Prostate gland (tissue), 2 donors: ENCODE results near the gene KRTAP5-9. TPM values are rescaled to one million over a fixed set of nuclear protein-coding genes. Genes with fewer than 3 reads are reported as not detected.
"Not testable (repeated sequence)": the region's sequence is repeated elsewhere in the genome, so short reads cannot be mapped to it uniquely, and the experiment has no call there.

Experiments
- DNase-seq: peaks from one replicate; pipeline ENCODE4 v3.0.0-alpha.2; 2019; ENCODE audit warnings: low spot score
- H3K27ac ChIP-seq, 2 donors: fragments of 200-600 bp; sonication (generic); 2 replicates each; pipeline ENCODE4 v1.5.1; 2017 to 2019
- H3K27me3 ChIP-seq: fragments of 200-600 bp; sonication (generic); replicated peaks from 2 replicates; pipeline ENCODE4 v1.5.1; 2019; ENCODE audit not compliant: insufficient read depth
- H3K36me3 ChIP-seq, 2 donors: fragments of 200-600 bp; sonication (generic); 1 replicate in 1 of 2; 2 replicates in 1 of 2; pipeline versions ENCODE4 v1.5.1 to v1.8.1; 2017 to 2019
- H3K4me1 ChIP-seq: fragments of 200-600 bp; sonication (generic); replicated peaks from 2 replicates; pipeline ENCODE4 v1.5.1; 2019
- H3K4me3 ChIP-seq, 2 donors: fragments of 200-600 bp; sonication (generic); 2 replicates each; pipeline ENCODE4 v1.5.1; 2017 to 2019
- H3K9me3 ChIP-seq: fragments of 200-600 bp; sonication (generic); 2 replicates; pipeline ENCODE4 v1.5.1; 2017
- CTCF ChIP-seq, 4 experiments: fragments of 200-600 bp in 2 of 4; fragments of 450-650 bp in 2 of 4; sonication (generic) in 2 of 4; IDR thresholded peaks; 1 replicate in 3 of 4; 2 replicates in 1 of 4; pipeline ENCODE4 v1.5.1; 2016 to 2019; ENCODE audit warnings: antibody characterized with exemption in 4 of 4, mild to moderate bottlenecking in 2 of 4, moderate library complexity in 2 of 4
- POLR2A ChIP-seq: fragments of 450-650 bp; IDR thresholded peaks from one replicate; pipeline ENCODE4 v1.6.1; 2016; ENCODE audit warnings: antibody characterized with exemption, mild to moderate bottlenecking
- POLR2AphosphoS5 ChIP-seq: sonication (generic); formaldehyde crosslinking; IDR thresholded peaks from one replicate; pipeline ENCODE4 v1.6.1; 2017; ENCODE audit warnings: antibody characterized with exemption
- WGBS: methylation state at CpG from one replicate; pipeline ENCODE4 v1.1.5; 2018; 5-methylcytosine and 5-hydroxymethylcytosine counted together
- intact Hi-C: fragments of 100-400 bp; cut with DNase I; formaldehyde crosslinking; loops from one replicate; pipeline ENCODE4 v1.14.2; 2022
- total RNA-seq, 2 donors: library from RNA; depleted of rRNA; stranded (reverse); fragments of >200 nt; gene quantifications; one replicate each; pipeline ENCODE4 v1.1.0, GENCODE V29; 2016

The KRTAP5-9 gene
- total RNA-seq, 2 donors from 2014 or later = 2.2 TPM; not detected in 1

GRCh38 chr11:71538666-71538990, 9.6 kb upstream of the KRTAP5-9 start:
- intact Hi-C loops = no loop called here
- H3K9me3 ChIP-seq = no peaks in the 10 kb centered on the region
- WGBS = 87% methylated on average over 4 of the region's 4 CpGs
- no peaks in the 10 kb centered on the region for H3K27me3 ChIP-seq
- H3K27ac ChIP-seq = no peak overlapping the region
- TF ChIP-seq POLR2AphosphoS5 = no peak
- no peak for TF ChIP-seq POLR2A
- no peak for TF ChIP-seq CTCF (IDR thresholded peaks at IDR 0.05)
- no peak for DNase-seq
- no peak overlapping the region for H3K4me3 ChIP-seq
- no peaks in the 10 kb centered on the region for H3K36me3 ChIP-seq
- H3K4me1 ChIP-seq = no peaks in the 10 kb centered on the region

GRCh38 chr11:71539017-71539416, 9.2 kb upstream of the KRTAP5-9 start:
- H3K9me3 ChIP-seq = no peaks in the 10 kb centered on the region
- 86% methylated on average over 11 of the region's 11 CpGs for WGBS
- no peak overlapping the region for H3K4me3 ChIP-seq
- no peak overlapping the region for H3K27ac ChIP-seq
- intact Hi-C loops = no loop called here
- H3K4me1 ChIP-seq = no peaks in the 10 kb centered on the region
- no peaks in the 10 kb centered on the region for H3K27me3 ChIP-seq
- TF ChIP-seq POLR2AphosphoS5 (no peak), CTCF (IDR thresholded peaks at IDR 0.05) (no peak), POLR2A (no peak)
- no peaks in the 10 kb centered on the region for H3K36me3 ChIP-seq
- no peak for DNase-seq

GRCh38 chr11:71539971-71540370, 8.2 kb upstream of the KRTAP5-9 start:
- H3K27me3 ChIP-seq, DNase-seq, H3K27ac ChIP-seq, H3K4me3 ChIP-seq, intact Hi-C loops, H3K9me3 ChIP-seq, H3K4me1 ChIP-seq, H3K36me3 ChIP-seq: not testable (repeated sequence)
- WGBS = 97% methylated on average over 11 of the region's 11 CpGs

GRCh38 chr11:71540521-71541304, 7.5 kb upstream of the KRTAP5-9 start:
- intact Hi-C loops, H3K27ac ChIP-seq: not testable (repeated sequence)
- WGBS = 91% methylated on average over 9 of the region's 9 CpGs

GRCh38 chr11:71542382-71542781, 5.8 kb upstream of the KRTAP5-9 start:
- DNase-seq = no peak
- no peak for TF ChIP-seq POLR2A
- Histone ChIP-seq H3K27me3 (no peaks in the 10 kb centered on the region), H3K9me3 (no peaks in the 10 kb centered on the region), H3K36me3 (no peaks in the 10 kb centered on the region), H3K4me3 (no peak overlapping the region), H3K27ac (no peak overlapping the region), H3K4me1 (no peaks in the 10 kb centered on the region)
- intact Hi-C loops = no loop called here
- WGBS = 88% methylated on average over 7 of the region's 7 CpGs

More at GRCh38 chr11:71540521-71541304, 7.5 kb upstream of the KRTAP5-9 start:
- not testable (repeated sequence) for H3K4me1 ChIP-seq, H3K36me3 ChIP-seq, H3K27me3 ChIP-seq, DNase-seq, H3K4me3 ChIP-seq, H3K9me3 ChIP-seq

GRCh38 chr11:71542879-71543777, 5.1 kb upstream of the KRTAP5-9 start:
- H3K36me3 ChIP-seq = no peaks in the 10 kb centered on the region
- H3K27me3 ChIP-seq = no peaks in the 10 kb centered on the region
- DNase-seq = no peak
- H3K9me3 ChIP-seq = no peaks in the 10 kb centered on the region
- intact Hi-C loops = no loop called here
- TF ChIP-seq POLR2AphosphoS5 (no peak), CTCF (IDR thresholded peaks at IDR 0.05) (no peak), POLR2A (no peak)
- no peak overlapping the region for H3K4me3 ChIP-seq
- H3K4me1 ChIP-seq = no peaks in the 10 kb centered on the region
- WGBS = 83% methylated on average over 15 of the region's 15 CpGs
- no peak overlapping the region for H3K27ac ChIP-seq
